HG03045 (cell line): ENCODE measurements around the gene RPGRIP1.
"Not testable (repeated sequence)": the region's sequence is repeated elsewhere in the genome, so short reads cannot be mapped to it uniquely, and the experiment has no call there.

Experiments used
- ATAC-seq: cut with Tn5 transposase; IDR thresholded peaks from one replicate; pipeline ENCODE4 v1.9.1; 2021; ENCODE audit warnings: mild to moderate bottlenecking, moderate library complexity; ENCODE audit not compliant: unreplicated experiment

RPGRIP1 gene

GRCh38 chr14:21299562-21300130 lies 19.8 kb downstream of the RPGRIP1 start:
- ATAC-seq: no peak

DNA sequence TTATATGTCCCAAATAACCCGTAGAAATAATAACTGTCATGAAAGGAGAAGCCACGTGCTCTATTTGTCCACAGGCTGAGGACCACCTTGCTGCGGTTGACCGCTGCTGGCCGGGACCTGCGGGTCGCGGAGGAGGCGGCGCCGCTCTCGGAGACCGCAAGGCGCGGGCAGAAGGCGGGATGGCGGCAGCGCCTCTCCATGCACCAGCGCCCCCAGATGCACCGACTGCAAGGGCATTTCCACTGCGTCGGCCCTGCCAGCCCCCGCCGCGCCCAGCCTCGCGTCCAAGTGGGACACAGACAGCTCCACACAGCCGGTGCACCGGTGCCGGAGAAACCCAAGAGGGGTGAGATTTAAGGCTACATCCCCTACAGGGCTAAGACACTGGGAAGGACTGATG lies 21.0 kb downstream of the RPGRIP1 start:
- no peak for ATAC-seq

DNA sequence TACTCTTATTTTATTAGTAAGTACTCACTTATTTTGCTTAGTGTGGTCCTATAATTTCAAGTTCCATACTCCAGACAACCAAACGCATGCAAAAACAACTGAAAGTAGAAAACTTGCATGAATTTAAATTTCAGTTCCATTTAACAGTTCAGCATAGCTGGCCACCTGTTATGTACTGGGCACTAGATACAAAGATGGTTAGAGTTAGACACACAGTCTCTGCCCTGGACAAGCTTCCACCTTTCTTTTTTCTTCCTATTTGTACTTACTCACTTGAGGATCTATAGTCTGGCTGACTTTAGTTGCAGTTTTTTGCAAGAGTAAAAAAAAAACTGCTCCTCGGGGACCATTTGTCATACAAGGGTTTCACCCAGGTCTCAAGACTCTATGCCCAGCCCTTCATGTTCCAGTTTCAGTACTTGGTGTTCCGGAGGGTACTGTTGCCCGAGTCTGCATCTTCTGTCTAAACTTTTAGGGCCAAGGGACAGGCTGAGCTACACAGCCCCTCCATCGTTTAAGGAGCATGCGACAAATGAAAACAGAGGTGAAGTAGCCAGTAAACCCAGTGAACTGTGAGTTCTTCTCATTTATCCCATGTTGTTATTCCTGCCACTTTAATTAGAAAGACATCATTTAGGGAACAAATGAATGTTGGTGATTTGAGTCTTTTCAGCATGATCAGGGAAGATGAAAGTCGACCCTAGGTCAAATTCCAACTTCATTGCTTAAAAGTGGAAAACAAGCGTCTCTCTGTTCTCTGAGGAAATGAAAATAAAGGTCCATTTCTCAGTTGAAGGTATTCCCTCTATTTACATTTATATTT lies 22.3 kb downstream of the RPGRIP1 start:
- ATAC-seq: no peak

- ATAC-seq: not testable (repeated sequence)
Measured at GRCh38 chr14:21302836-21303140, 22.9 kb downstream of the RPGRIP1 start.

- ATAC-seq: no peak
Measured at GRCh38 chr14:21307637-21308036, 27.8 kb downstream of the RPGRIP1 start.

GRCh38 chr14:21308132-21308478 lies 28.2 kb downstream of the RPGRIP1 start:
- ATAC-seq: peak; percentile 29

GRCh38 chr14:21308479-21309237 lies 28.8 kb downstream of the RPGRIP1 start:
- ATAC-seq: peak; percentile 83

DNA sequence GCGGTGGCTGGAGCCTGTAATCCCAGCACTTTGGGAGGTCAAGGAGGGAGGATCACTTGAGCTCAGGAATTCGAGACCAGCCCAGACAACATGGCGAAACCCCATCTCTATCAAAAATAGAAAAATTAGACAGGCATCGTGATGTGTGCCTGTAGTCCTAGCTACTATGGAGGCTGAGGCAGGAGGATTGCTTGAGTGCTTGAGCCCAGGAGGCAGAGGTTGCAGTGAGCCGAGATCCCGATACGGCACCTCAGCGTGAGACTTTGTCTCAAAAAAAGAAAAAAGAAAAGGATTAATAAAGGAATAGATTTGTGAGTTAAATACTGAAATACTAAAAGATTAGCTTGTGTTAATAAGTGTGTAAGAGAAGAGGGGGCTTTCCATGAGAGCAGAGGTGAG lies 29.4 kb downstream of the RPGRIP1 start:
- ATAC-seq: no peak

DNA sequence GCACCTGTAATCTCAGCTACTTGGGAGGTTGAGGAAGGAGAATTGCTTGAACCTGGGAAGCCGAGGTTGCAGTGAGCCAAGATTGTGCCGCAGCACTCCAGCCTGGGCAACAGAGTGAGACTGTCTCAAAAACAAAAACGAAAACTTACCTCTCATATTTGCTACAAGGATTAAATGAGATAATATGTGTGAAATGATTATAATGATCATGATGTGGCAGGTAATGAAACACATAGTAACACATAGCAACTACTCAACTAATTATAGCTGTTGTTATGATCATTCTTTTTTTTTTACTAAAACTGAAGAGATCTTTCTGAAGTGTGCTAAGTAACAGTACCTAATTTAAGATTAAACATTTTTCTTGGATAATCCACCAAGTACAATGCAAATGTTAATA lies 30.1 kb downstream of the RPGRIP1 start:
- no peak for ATAC-seq

- ATAC-seq: no peak
Measured at GRCh38 chr14:21311614-21312013, 31.7 kb downstream of the RPGRIP1 start.

DNA sequence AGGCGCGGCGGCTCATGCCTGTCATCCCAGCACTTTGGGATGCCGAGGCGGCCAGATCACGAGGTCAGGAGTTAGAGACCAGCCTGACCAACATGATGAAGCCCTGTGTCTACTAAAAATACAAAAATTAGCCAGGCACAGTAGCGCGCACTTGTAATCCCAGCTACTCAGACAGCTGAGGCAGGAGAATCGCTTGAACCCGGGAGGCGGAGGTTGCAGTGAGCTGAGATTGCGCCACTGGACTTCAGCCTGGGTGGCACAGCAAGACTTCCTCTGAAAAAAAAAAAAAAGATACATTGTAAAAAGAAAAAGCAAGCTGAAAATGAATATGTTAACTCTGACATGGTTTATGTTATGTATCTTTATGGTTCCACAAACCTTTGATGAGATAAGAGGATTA lies 33.6 kb downstream of the RPGRIP1 start:
- ATAC-seq: no peak

GRCh38 chr14:21317398-21317797 lies 37.5 kb downstream of the RPGRIP1 start:
- ATAC-seq: no peak

- no peak for ATAC-seq
Measured at GRCh38 chr14:21320913-21321312, 41.0 kb downstream of the RPGRIP1 start.

DNA sequence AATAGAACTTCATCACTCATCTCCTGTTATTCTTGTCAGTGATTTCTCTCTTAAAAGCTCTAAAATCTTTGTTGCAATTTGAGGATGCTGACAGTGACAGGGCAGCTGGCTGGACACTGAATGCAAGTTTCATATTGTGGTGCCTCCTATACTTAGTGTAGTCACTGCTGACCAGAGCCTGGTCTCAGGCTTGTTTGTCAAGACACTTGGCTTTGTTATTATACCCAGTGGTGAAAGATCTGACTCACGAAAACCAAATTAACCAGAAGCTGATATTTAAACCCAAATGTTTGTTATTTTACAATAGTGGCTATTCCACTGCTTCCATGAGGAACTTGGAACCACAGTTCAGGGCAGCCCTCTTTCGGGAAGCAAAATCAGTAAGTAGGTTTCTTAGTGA lies 42.8 kb downstream of the RPGRIP1 start:
- ATAC-seq: no peak

- ATAC-seq: no peak
Measured at GRCh38 chr14:21326972-21327371, 47.1 kb downstream of the RPGRIP1 start.
